Activated CD4-positive, alpha-beta T cell treated with anti-CD3 and anti-CD28 coated beads for 24 hours (primary cell): Measurements from ENCODE around the gene ANO10.
"Not testable (repeated sequence)": the region's sequence is repeated elsewhere in the genome, so short reads cannot be mapped to it uniquely, and the experiment has no call there.

Experiments used
- DNase-seq, 2 donors: peaks; one replicate each; pipeline ENCODE4 v3.0.0-alpha.2; 2020; ENCODE audit warnings: low read depth in 2 of 2

Gene ANO10

GRCh38 chr3:43629257-43629656 is 7.4 kb upstream of the ANO10 start:
- DNase-seq: no peak

- DNase-seq: no peak
These were observed 5.5 kb upstream of the ANO10 start for GRCh38 chr3:43627360-43627759.

DNA sequence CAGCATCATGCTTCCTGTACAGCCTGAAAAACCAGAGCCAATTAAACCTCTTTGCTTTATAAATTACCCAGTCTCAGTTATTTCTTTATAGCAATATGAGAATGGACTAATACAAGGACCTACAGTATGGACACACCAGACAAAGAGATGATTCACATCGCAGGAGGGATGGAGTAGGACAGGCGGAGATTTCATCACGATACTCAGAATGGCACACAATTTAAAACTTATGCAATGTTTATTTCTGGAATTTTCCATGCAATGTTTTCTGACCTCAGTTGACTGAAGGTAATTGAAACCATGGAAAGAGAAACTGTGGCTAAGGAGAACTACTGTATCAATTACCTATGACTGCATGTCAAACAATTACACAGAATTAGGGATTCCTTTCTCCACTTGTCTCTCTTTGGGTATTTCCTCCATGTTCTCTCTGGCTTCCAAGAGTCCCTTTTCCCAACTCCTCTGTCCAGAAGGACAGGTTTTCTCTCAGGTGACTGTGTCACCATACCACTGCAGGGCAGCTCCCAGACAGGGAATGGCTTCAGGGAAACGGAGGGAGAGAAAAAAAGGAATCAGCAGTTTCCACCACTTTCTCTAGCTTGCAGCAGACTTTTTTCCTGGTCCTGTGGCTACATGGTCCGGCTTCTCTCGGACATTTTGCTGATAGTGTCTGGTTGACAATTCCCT is 3.0 kb upstream of the ANO10 start:
- DNase-seq: no peak

DNA sequence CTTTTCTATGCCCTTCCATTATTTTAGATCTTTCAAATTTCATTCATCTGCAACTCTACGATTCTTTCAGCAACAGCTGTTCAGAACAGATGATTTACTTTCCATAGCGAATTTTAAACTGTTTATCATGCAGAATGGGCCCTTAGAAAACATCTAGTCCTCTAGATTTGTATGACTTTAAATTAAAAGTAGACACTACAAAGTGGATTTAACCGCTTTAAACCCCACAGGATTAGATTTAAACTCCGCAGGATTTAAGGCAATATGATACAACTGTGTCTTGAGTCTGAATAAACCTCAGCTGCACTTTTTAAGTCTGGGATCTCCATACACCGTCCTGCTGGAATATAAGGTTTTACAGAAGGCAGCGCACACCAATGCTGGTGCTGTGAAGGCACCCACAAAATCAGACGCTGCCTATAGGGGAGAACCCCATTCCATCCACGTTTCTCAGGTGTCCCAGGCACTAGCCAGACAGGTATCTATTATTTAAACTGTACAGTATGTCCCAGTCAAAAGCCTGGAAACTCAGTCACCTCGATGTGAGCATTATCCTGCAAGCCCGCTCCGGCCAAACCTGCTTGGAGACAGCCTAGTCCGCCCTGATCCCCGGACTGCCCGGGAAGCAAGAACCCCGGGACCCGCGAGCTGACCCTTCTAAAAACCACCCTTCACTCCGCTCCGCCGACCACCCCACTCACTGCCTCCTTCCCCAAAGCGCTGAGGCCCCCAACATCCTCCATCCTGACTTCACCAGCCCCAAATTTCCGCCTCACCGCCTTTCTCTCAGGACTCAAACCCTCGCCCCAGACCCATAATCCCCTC is 768 bp downstream of the ANO10 start:
- DNase-seq: no peak

DNA sequence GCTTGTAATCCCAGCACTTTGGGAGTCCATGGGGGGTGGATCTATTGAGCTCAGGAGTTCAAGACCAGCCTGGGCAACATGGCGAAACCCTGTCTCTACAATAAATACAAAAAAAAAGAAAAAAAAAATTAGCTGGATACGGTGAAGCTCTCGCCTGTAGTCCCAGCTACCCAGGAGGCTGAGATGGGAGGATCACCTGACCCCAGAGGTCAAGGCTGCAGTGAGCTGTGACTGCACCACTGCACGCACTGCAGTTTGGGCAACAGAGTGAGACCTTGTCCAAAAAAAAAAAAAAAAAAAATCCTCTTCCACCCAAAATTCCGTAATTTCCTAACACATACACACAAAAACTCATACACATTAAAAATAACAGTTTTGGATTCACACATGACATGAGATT is 2.2 kb downstream of the ANO10 start:
- DNase-seq: no peak

- DNase-seq: no peak
These were observed 3.7 kb downstream of the ANO10 start for GRCh38 chr3:43618142-43618541.

DNA sequence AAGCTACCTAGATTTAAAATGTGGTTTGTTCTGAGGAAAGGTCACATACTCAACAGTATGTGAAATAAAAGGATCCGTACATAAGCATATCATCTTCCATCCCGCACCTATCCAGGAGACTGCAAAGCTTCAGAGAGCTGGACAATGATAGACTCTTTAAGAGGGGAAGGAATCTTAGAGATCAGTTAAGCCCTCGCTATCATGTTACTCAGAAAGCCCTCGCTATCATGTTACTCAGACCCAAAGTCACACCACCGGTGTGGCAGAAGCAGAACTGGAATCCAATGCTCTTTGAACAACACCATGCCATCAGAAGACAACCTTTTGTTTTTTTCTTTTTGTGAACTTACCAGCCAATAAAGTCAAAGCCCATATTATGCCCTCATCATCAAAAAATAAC is 5.8 kb downstream of the ANO10 start:
- no peak for DNase-seq

DNA sequence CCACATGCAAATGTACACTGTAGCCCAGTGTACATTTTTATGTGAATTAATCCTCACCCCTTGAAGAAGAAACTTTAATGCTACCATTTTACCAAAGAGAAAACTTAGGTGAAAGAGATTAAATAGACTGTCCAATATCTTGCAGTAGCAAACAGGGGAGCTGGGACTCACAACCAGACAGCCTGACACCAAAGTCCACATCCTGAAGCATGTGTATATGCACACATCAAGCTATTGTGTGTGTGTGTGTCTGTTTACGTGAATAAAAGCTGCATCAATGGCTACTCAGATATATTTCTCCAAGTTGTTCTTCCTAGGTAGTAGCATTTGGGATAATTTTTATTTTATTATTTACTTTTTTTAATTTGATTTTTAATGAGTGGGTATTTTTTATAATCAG is 6.7 kb downstream of the ANO10 start:
- DNase-seq: no peak

- no peak for DNase-seq
These were observed 7.8 kb downstream of the ANO10 start for GRCh38 chr3:43613976-43614375.

GRCh38 chr3:43612419-43612818 is 9.4 kb downstream of the ANO10 start:
- no peak for DNase-seq

GRCh38 chr3:43609406-43609805 is 12.4 kb downstream of the ANO10 start:
- DNase-seq: no peak

- no peak for DNase-seq
These were observed 13.1 kb downstream of the ANO10 start for GRCh38 chr3:43608751-43609150.

DNA sequence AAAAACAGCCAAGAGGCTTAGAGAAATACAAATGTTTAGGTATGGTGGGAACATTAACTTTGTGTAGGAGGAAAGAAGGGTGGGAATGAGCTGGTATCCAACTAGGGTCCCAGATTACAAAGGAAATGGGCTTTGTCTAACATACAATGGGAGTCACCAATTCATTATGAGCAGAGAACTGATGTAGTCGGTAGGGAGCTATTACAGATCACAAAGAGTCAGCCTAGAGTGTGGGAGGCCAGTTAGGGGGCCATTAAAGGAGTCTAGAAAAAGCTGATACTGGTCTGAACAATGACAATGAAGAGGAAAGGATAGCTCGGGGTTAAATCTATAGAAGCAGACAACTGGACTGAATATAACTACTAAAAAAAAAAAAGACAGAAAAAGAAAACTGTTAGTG is 15.5 kb downstream of the ANO10 start:
- no peak for DNase-seq

DNA sequence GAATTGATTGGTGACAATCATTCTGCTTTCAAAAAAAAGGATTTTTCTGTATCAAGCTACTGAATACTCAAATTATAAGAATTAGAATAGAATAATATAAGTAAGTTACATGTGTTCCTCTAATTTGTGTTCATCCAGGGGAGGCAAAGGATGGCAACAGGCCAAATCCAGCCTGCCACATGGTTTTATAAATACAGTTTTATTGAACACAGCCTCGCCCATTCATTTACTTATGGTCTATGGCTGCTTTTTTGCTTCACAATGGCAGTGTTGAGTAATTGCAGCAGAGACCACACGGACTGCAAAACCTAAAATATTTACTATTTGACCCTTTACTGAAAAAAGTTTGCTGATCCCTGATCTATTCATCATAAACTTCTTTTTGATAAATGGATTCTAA is 21.9 kb downstream of the ANO10 start:
- DNase-seq: not testable (repeated sequence)

DNA sequence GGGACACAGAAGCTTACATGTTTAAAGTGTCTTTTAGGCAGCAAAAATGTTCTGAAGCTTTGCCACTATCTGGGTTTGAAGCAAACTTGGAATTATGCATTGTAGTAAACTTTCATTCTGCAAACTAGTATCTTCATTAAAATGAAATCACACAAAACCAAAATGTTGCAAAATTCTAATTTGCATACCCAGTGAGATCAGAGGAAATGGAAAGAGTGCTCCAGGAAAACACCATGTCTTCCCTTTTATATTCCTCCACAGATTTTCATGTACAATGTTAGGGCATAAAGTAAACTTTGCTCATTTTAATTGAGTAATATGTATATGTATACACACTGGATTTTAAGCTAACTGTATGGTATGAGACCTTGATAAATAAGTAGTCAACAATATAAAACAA is 23.9 kb downstream of the ANO10 start:
- DNase-seq: no peak

DNA sequence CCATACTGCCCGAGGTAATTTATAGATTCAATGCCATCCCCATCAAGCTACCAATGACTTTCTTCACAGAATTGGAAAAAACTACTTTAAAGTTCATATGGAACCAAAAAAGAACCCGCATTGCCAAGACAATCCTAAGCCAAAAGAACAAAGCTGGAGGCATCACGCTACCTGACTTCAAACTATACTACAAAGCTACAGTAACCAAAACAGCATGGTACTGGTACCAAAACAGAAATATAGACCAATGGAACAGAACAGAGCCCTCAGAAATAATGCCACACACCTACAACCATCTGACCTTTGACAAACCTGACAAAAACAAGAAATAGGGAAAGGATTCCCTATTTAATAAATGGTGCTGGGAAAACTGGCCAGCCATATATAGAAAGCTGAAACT is 25.6 kb downstream of the ANO10 start:
- DNase-seq: not testable (repeated sequence)

DNA sequence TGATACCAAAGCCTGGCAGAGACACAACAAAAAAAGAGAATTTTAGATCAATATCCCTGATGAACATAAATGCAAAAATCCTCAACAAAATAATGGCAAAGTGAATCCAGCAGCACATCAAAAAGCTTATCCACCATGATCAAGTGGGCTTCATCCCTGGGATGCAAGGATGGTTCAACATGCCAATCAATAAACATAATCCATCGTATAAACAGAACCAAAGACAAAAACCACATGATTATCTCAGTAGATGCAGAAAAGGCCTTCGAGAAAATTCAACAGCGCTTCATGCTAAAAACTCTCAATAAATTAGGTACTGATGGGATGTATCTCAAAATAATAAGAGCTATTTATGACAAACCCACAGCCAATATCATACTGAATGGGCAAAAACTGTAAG is 26.5 kb downstream of the ANO10 start:
- not testable (repeated sequence) for DNase-seq

DNA sequence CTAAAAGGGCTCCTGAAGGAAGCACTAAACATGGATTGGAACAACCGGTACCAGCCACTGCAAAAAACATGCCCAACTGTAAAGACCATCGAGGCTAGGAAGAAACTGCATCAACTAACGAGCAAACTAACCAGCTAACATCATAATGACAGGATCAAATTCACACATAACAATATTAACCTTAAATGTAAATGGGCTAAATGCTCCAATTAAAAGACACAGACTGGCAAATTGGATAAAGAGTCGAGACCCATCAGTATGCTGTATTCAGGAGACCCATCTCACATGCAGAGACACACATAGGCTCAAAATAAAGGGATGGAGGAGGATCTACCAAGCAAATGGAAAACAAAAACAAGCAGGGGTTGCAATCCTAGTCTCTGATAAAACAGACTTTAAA is 28.2 kb downstream of the ANO10 start:
- not testable (repeated sequence) for DNase-seq

DNA sequence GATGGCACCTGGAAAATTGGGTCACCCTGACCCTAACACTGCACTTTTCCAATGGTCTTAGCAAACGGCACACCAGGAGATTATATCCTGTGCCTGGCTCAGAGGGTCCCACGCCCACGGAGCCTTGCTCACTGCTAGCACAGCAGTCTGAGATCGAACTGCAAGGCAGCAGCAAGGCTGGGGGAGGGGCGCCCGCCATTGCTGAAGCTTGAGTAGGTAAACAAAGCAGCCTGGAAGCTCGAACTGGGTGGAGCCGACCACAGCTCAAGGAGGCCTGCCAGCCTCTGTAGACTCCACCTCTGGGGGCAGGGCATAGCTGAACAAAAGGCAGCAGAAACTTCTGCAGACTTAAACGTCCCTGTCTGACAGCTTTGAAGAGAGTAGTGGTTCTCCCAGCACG is 29.9 kb downstream of the ANO10 start:
- DNase-seq: not testable (repeated sequence)

- no peak for DNase-seq
These were observed 34.5 kb downstream of the ANO10 start for GRCh38 chr3:43587303-43587702.

- DNase-seq: no peak
These were observed 37.6 kb downstream of the ANO10 start for GRCh38 chr3:43584043-43584826.

GRCh38 chr3:43583481-43583880 is 38.3 kb downstream of the ANO10 start:
- no peak for DNase-seq

- DNase-seq: no peak
These were observed 38.9 kb downstream of the ANO10 start for GRCh38 chr3:43582866-43583265.
